Mesendoderm (in vitro differentiated cells): ENCODE results near the gene ESAM.
A peak's percentile ranks its signal among the peaks of the same experiment; 100 is the strongest.

Experiments
- DNase-seq: peaks from one replicate; pipeline ENCODE4 v3.0.0; 2013
- H2AK5ac ChIP-seq: 2 replicates; pipeline ENCODE4 v1.6.1; 2013; ENCODE audit warnings: low read length, inconsistent platforms
- H2BK120ac ChIP-seq: 2 replicates; pipeline ENCODE4 v1.6.1; 2013; ENCODE audit warnings: low read depth, mild to moderate bottlenecking, low read length, moderate library complexity, mixed read lengths
- H2BK15ac ChIP-seq: replicated peaks from 2 replicates; pipeline ENCODE4 v1.6.1; 2013; ENCODE audit warnings: low read depth, mild to moderate bottlenecking, moderate library complexity
- H2BK5ac ChIP-seq: 2 replicates; pipeline ENCODE4 v1.6.1; 2013; ENCODE audit warnings: low read length, inconsistent platforms
- H3K18ac ChIP-seq: 2 replicates; pipeline ENCODE4 v1.6.1; 2013; ENCODE audit warnings: mild to moderate bottlenecking, low read length, mixed read lengths
- H3K23ac ChIP-seq: one replicate; pipeline ENCODE4 v1.6.1; 2013; ENCODE audit warnings: low read length
- H3K27ac ChIP-seq: 2 replicates; pipeline ENCODE4 v1.5.1; 2013; ENCODE audit warnings: low read depth, mild to moderate bottlenecking, inconsistent platforms, low read length, moderate library complexity
- H3K27me3 ChIP-seq: 2 replicates; pipeline ENCODE4 v1.6.1; 2013; ENCODE audit warnings: low read length, control low read depth, mild to moderate bottlenecking, inconsistent platforms; ENCODE audit not compliant: insufficient read depth, poor library complexity
- H3K36me3 ChIP-seq: 2 replicates; pipeline ENCODE4 v1.6.1; 2013; ENCODE audit warnings: low read length, inconsistent platforms; ENCODE audit not compliant: control insufficient read depth, insufficient read depth
- H3K4ac ChIP-seq: one replicate; pipeline ENCODE4 v1.6.1; 2013; ENCODE audit warnings: low read depth, mild to moderate bottlenecking, low read length, moderate library complexity
- H3K4me1 ChIP-seq: 2 replicates; pipeline ENCODE4 v1.6.1; 2013; ENCODE audit warnings: low read depth, low read length, inconsistent platforms; ENCODE audit not compliant: control insufficient read depth
- H3K4me2 ChIP-seq: 2 replicates; pipeline ENCODE4 v1.6.1; 2013; ENCODE audit warnings: low read length
- H3K4me3 ChIP-seq: 2 replicates; pipeline ENCODE4 v1.5.1; 2013; ENCODE audit warnings: mild to moderate bottlenecking, low read length
- H3K56ac ChIP-seq: one replicate; pipeline ENCODE4 v1.6.1; 2013; ENCODE audit warnings: low read length
- H3K79me1 ChIP-seq: 2 replicates; pipeline ENCODE4 v1.6.1; 2013; ENCODE audit warnings: low read length, inconsistent platforms
- H3K79me2 ChIP-seq: 2 replicates; pipeline ENCODE4 v1.6.1; 2013; ENCODE audit warnings: mild to moderate bottlenecking, low read length; ENCODE audit not compliant: control insufficient read depth, insufficient read depth
- H3K9ac ChIP-seq: 2 replicates; pipeline ENCODE4 v1.6.1; 2013; ENCODE audit warnings: low read length, inconsistent platforms
- H4K5ac ChIP-seq: one replicate; pipeline ENCODE4 v1.6.1; 2013; ENCODE audit warnings: low read length
- H4K8ac ChIP-seq: one replicate; pipeline ENCODE4 v1.6.1; 2013; ENCODE audit warnings: low read depth, mild to moderate bottlenecking, control low read depth, low read length, moderate library complexity
- WGBS: extraction: QIAGEN DNeasy Blood & Tissue Kit; methylation state at CpG from one replicate; pipeline ENCODE4 v1.1.7; 2013; ENCODE audit warnings: low lambda C conversion rate, missing lambda C conversion rate; ENCODE audit not compliant: insufficient coverage; ENCODE audit errors: extremely low coverage; 5-methylcytosine and 5-hydroxymethylcytosine counted together

Gene ESAM

GRCh38 chr11:124796312-124796711 lies 34.2 kb upstream of the ESAM start:
- H2BK15ac ChIP-seq = no peak overlapping the region
- H2AK5ac ChIP-seq = no peak overlapping the region
- peaks cover 2% of the 10 kb centered on the region for H3K4me1 ChIP-seq
- H2BK5ac ChIP-seq = no peak overlapping the region
- H3K79me2 ChIP-seq = peaks cover 59% of the 10 kb centered on the region
- H2BK120ac ChIP-seq = no peak overlapping the region
- H3K27ac ChIP-seq = no peak overlapping the region
- H4K5ac ChIP-seq = no peak overlapping the region
- H3K9ac ChIP-seq = no peak overlapping the region
- H4K8ac ChIP-seq = no peak overlapping the region
- H3K4me3 ChIP-seq = no peak overlapping the region
- WGBS = no CpG with 5 or more reads among the region's 3 CpGs
- H3K56ac ChIP-seq = no peak overlapping the region
- H3K23ac ChIP-seq = no peak overlapping the region
- no peaks in the 10 kb centered on the region for H3K36me3 ChIP-seq
- peaks cover 11% of the 10 kb centered on the region for H3K79me1 ChIP-seq
- no peaks in the 10 kb centered on the region for H3K27me3 ChIP-seq
- H3K4me2 ChIP-seq = no peak overlapping the region
- no peak overlapping the region for H3K18ac ChIP-seq
- DNase-seq = no peak
- no peak overlapping the region for H3K4ac ChIP-seq

GRCh38 chr11:124793466-124794278 lies 31.6 kb upstream of the ESAM start:
- peak; percentile 77 for DNase-seq
- no peak overlapping the region for H2AK5ac ChIP-seq
- H2BK15ac ChIP-seq = no peak overlapping the region
- no peaks in the 10 kb centered on the region for H3K4me1 ChIP-seq
- H3K27ac ChIP-seq = no peak overlapping the region
- peaks cover 66% of the 10 kb centered on the region for H3K79me2 ChIP-seq
- H3K4ac ChIP-seq = no peak overlapping the region
- H4K5ac ChIP-seq = no peak overlapping the region
- H3K18ac ChIP-seq = no peak overlapping the region
- H3K27me3 ChIP-seq = no peaks in the 10 kb centered on the region
- peaks cover 17% of the 10 kb centered on the region for H3K79me1 ChIP-seq
- H3K36me3 ChIP-seq = no peaks in the 10 kb centered on the region
- peak overlapping the region; percentile 12 for H2BK120ac ChIP-seq
- WGBS = no CpG with 5 or more reads among the region's 2 CpGs
- H3K4me2 ChIP-seq = no peak overlapping the region
- H3K4me3 ChIP-seq = no peak overlapping the region
- H3K56ac ChIP-seq = no peak overlapping the region
- no peak overlapping the region for H2BK5ac ChIP-seq
- H3K23ac ChIP-seq = no peak overlapping the region
- H3K9ac ChIP-seq = no peak overlapping the region
- no peak overlapping the region for H4K8ac ChIP-seq

GRCh38 chr11:124791626-124792341 lies 29.7 kb upstream of the ESAM start:
- H3K4me3 ChIP-seq = no peak overlapping the region
- peaks cover 19% of the 10 kb centered on the region for H3K79me1 ChIP-seq
- H4K8ac ChIP-seq = no peak overlapping the region
- no peak overlapping the region for H3K18ac ChIP-seq
- H4K5ac ChIP-seq = no peak overlapping the region
- H3K4me1 ChIP-seq = no peaks in the 10 kb centered on the region
- H2BK5ac ChIP-seq = no peak overlapping the region
- H3K4ac ChIP-seq = no peak overlapping the region
- no peak overlapping the region for H3K27ac ChIP-seq
- H2AK5ac ChIP-seq = no peak overlapping the region
- H2BK120ac ChIP-seq = no peak overlapping the region
- H3K36me3 ChIP-seq = no peaks in the 10 kb centered on the region
- no peak overlapping the region for H3K23ac ChIP-seq
- no peaks in the 10 kb centered on the region for H3K27me3 ChIP-seq
- H3K56ac ChIP-seq = no peak overlapping the region
- H3K79me2 ChIP-seq = peaks cover 56% of the 10 kb centered on the region
- DNase-seq = no peak
- no CpG with 5 or more reads among the region's 4 CpGs for WGBS
- H2BK15ac ChIP-seq = no peak overlapping the region
- no peak overlapping the region for H3K9ac ChIP-seq
- no peak overlapping the region for H3K4me2 ChIP-seq

- H3K56ac ChIP-seq = no peak overlapping the region
- no peak overlapping the region for H3K27ac ChIP-seq
- no peaks in the 10 kb centered on the region for H3K27me3 ChIP-seq
- no peak overlapping the region for H3K4me2 ChIP-seq
- H2BK15ac ChIP-seq = no peak overlapping the region
- peaks cover 41% of the 10 kb centered on the region for H3K79me2 ChIP-seq
- no peak overlapping the region for H2BK120ac ChIP-seq
- H4K8ac ChIP-seq = no peak overlapping the region
- no peak overlapping the region for H3K23ac ChIP-seq
- H3K36me3 ChIP-seq = no peaks in the 10 kb centered on the region
- no peak overlapping the region for H3K18ac ChIP-seq
- DNase-seq = no peak
- H3K79me1 ChIP-seq = peaks cover 21% of the 10 kb centered on the region
- H3K4me3 ChIP-seq = no peak overlapping the region
- H4K5ac ChIP-seq = no peak overlapping the region
- no peak overlapping the region for H2AK5ac ChIP-seq
- no peaks in the 10 kb centered on the region for H3K4me1 ChIP-seq
- H3K4ac ChIP-seq = no peak overlapping the region
- H3K9ac ChIP-seq = no peak overlapping the region
- H2BK5ac ChIP-seq = no peak overlapping the region
Observed at GRCh38 chr11:124788521-124788920, 26.4 kb upstream of the ESAM start.

GRCh38 chr11:124784051-124784450 lies 22.0 kb upstream of the ESAM start:
- no peak for DNase-seq
- no peak overlapping the region for H2BK5ac ChIP-seq
- no peaks in the 10 kb centered on the region for H3K27me3 ChIP-seq
- H3K18ac ChIP-seq = no peak overlapping the region
- no peak overlapping the region for H3K4ac ChIP-seq
- peaks cover 6% of the 10 kb centered on the region for H3K79me1 ChIP-seq
- H3K4me3 ChIP-seq = no peak overlapping the region
- H4K5ac ChIP-seq = no peak overlapping the region
- H2BK120ac ChIP-seq = no peak overlapping the region
- WGBS = no CpG with 5 or more reads among the region's 2 CpGs
- H3K36me3 ChIP-seq = no peaks in the 10 kb centered on the region
- H2AK5ac ChIP-seq = no peak overlapping the region
- no peak overlapping the region for H4K8ac ChIP-seq
- no peak overlapping the region for H3K4me2 ChIP-seq
- H3K27ac ChIP-seq = no peak overlapping the region
- no peak overlapping the region for H3K56ac ChIP-seq
- no peak overlapping the region for H3K23ac ChIP-seq
- H3K4me1 ChIP-seq = no peaks in the 10 kb centered on the region
- peaks cover 10% of the 10 kb centered on the region for H3K79me2 ChIP-seq
- H2BK15ac ChIP-seq = no peak overlapping the region
- H3K9ac ChIP-seq = no peak overlapping the region
